Daoy (cell line): Measurements from ENCODE around the gene MBOAT7. TPM values are rescaled to one million over a fixed set of nuclear protein-coding genes. Genes with fewer than 3 reads are reported as not detected.
"Not testable (repeated sequence)": the region's sequence is repeated elsewhere in the genome, so short reads cannot be mapped to it uniquely, and the experiment has no call there.

Experiments
- DNase-seq: peaks from one replicate; pipeline ENCODE4 v3.0.0-alpha.2; 2015; ENCODE audit warnings: low read depth
- total RNA-seq: library from RNA; depleted of rRNA; stranded (reverse); fragments of >200 nt; shearing (Covaris generic); gene quantifications from 2 replicates; pipeline ENCODE4 v1.2.3, GENCODE V29; 2014

The MBOAT7 gene
- total RNA-seq, 1 experiment from 2014 or later, result 74.9 TPM

DNA sequence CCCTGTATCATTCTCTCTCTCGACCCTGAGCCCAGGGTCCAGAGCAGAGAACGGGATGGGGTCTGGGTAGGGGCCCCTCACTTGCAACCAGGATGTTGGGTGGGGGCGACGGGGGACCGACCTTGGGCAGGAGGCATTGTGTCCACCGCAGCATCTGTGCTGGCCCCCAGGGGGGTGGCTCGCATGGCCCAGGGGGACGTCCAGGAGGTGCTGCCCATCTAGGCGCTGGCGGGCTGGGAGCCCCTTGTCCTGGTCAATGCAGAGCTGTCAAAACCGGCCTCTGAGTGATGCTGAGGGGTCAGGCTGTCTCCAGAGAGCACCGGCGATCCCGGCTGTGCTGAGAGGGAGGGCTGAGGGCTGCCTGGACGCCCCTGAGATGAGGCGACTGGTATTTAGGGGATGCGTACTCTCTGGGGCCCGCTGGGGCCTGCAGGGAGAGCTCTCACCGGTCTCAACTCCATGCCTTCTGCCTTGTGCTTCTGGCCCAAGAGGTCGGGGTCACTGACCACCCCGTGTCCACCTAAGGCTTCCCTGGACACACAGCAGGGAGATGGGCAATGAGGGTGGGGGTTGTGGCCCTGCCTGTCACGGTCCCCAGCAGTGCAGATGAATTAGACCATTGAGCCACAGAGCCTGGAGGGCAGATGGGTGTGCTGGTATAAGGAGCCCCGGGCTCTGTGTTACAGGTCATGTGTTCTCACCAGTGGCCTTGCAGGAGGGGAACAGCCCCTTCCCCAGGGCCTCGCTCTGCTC is 19.9 kb upstream of the MBOAT7 start:
- peak; percentile 50 for DNase-seq

DNA sequence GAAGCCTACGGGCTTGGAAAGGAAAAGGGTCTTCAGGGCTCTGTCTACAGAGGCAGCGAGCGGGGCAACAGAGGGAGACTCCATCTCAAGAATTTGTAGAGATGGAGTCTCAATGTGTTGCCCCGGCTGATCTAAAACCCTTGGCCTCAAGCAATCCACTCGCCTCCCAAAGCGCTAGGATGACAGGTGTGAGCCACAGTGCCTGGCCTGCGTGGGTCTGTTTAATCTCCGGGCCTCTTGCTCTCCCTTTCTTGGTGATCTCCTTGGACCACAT is 19.3 kb upstream of the MBOAT7 start:
- DNase-seq, result peak; percentile 49

DNA sequence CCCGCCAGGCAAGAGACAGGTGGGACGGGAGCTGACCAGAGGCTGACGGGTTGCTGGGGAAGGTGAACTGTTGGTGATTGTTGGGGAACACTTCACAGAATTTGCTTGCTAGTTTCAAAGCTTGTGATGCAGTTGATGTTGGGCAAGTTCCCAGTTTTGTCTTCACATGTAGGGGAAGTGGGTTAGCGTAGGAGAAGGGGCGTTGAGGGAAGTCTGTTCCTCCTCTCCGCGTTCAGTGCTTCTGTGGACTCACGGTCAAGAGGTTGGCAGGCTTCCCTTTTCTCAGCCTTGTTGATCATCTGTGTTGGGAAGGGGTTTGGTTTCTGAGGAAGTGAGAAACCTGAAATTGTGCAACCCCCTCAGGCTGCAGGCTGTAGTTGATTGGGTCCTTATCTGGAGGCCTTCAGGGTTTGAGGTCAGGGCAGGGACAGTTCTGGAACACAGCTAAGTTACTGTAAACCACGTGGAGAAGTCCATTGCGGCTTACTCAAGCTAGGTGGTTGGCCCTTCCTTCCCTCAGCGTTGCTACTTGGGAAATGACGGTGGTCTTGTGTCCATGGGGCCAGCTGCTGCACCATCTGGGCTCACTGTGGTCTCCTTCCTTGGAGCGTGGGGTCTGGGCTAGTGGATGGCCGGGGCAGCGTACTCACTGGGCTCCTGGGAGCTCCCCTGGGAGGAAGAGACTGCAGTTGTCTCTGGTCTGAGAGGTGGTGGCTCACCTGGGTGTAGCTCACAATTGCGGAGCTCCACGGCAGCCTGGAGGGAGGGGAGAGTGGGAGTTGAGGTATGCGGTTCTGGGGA is 18.8 kb upstream of the MBOAT7 start:
- peak; percentile 49 for DNase-seq

GRCh38 chr19:54207676-54207982 is 18.2 kb upstream of the MBOAT7 start:
- no peak for DNase-seq

DNA sequence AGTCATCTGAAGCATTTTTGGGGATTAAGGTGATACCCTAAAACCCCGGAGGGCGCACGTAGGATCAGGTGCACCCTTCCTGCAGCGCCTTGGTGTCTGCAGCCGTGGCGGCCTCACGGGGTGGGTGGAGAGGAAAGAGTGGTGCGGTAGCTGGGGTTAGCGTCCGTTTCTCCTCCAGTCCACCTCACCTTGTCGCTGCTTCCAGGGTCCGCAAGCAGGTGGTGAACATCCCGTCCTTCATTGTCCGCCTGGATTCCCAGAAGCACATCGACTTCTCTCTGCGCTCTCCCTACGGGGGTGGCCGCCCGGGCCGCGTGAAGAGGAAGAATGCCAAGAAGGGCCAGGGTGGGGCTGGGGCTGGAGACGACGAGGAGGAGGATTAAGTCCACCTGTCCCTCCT is 17.8 kb upstream of the MBOAT7 start:
- DNase-seq, result not testable (repeated sequence)

GRCh38 chr19:54206831-54207177 is 17.4 kb upstream of the MBOAT7 start:
- DNase-seq, result no peak

GRCh38 chr19:54206030-54206830 is 16.9 kb upstream of the MBOAT7 start:
- DNase-seq, result no peak

- DNase-seq, result no peak
Observed at GRCh38 chr19:54204767-54205468, 15.5 kb upstream of the MBOAT7 start.

DNA sequence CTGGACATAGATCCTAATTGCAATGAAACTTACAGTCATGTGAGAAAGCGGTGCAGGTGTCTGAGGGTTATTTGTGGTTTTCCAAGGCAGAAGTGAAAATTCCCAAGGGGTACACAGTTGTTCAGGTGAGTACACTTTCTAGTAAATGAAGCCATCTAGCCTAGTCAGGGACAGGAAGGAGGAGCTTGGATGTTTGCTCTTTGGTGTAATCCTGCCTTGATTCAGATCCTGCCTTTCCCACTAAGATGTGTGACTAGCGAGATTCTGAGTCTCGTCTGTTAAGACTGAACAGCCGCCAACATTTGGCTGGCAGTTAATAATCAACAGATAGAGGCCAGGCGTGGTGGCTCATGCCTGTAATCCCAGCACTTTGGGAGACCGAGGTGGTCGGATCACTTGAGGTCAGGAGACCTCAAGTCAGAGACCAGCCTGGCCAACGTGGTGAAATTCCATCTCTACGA is 13.8 kb upstream of the MBOAT7 start:
- no peak for DNase-seq

DNA sequence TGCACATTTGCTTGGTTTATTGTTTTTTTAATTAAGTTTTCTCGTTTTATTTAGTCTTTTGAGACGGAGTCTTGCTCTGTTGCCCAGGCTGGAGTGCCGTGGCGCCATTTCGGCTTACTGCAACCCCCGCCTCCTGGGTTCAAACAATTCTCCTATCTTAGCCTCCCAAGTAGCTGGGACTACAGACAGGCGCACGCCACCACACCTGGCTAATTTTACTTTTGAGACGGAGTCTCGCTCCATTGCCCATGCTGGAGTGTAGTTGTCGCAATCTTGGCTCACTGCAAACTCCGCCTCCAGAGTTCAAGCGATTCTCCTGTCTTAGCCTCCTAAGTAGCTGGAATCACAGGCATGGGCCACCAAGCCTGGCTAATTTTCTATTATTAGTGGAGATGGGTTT is 12.6 kb upstream of the MBOAT7 start:
- no peak for DNase-seq

GRCh38 chr19:54201172-54201701 is 11.9 kb upstream of the MBOAT7 start:
- no peak for DNase-seq

DNA sequence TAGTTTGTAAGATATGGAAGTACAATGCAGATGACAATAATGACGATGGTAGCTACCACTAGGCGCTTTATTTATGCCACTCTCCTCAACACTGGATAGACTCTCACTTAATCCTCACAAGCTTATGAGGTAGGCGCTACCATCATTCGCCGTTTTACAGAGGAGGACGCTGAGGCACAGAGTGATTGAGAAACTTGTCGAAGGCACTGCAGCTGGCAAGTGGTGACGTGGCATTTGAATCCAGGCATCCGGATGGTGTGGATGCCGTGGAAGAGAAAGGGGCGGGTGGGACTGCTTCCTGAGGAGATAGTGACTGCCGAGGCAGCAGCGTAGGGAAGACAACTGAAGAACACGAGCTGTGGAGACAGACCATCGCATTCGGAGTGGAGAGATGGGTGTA is 10.0 kb upstream of the MBOAT7 start:
- DNase-seq, result no peak

- no peak for DNase-seq
Observed at GRCh38 chr19:54197121-54197520, 7.7 kb upstream of the MBOAT7 start.

- no peak for DNase-seq
Observed at GRCh38 chr19:54196536-54196935, 7.2 kb upstream of the MBOAT7 start.

DNA sequence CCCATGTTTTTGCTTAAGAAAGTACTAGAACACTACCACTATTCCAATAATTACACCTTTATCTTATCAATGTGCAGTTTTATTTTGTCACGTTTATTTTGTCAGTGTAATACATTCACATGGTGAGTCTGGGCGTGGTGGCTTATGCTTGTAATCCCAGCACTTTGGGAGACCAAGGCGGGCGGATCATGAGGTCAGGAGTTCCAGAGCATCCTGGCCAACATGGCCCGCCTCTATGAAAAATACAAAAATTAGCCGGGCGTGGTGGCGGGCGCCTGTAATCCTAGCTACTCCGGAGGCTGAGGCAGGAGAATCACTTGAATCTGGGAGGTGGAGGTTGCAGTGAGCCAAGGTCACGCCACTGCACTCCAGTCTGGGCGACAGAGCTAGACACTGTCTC is 5.1 kb upstream of the MBOAT7 start:
- DNase-seq, result not testable (repeated sequence)

GRCh38 chr19:54193011-54193410 is 3.6 kb upstream of the MBOAT7 start:
- DNase-seq, result no peak

DNA sequence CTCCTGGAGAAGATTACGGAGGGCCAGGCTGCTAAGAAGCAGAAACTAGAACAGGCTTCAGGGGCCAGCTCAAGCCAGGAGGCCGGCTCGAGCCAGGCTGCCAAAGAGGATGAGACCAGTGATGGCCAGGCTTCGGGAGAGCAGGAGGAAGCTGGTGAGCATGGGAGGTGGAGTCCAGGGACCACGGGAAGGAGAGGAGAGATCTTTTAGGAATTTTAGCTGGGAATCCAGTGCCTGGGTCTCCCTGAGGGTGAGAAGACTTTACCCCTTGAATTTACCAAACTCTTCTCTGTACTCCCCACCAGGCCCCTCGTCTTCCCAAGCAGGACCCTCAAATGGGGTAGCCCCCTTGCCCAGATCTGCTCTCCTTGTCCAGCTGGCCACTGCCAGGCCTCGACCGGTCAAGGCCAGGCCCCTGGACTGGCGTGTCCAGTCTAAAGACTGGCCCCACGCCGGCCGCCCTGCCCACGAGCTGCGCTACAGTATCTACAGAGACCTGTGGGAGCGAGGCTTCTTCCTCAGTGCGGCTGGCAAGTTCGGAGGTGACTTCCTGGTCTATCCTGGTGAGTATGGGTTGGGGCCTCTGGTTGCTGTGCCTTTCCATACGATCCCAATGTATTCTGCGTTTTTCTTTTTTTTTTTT is 2.6 kb upstream of the MBOAT7 start:
- DNase-seq, result no peak

GRCh38 chr19:54191011-54191810 is 1.8 kb upstream of the MBOAT7 start, which contains the start of gene TSEN34:
Gene TSEN34 (plus strand): TSS chr19:54191308. CDS start chr19:54191365, 57 bp downstream.
- DNase-seq, result peak; percentile 89

DNA sequence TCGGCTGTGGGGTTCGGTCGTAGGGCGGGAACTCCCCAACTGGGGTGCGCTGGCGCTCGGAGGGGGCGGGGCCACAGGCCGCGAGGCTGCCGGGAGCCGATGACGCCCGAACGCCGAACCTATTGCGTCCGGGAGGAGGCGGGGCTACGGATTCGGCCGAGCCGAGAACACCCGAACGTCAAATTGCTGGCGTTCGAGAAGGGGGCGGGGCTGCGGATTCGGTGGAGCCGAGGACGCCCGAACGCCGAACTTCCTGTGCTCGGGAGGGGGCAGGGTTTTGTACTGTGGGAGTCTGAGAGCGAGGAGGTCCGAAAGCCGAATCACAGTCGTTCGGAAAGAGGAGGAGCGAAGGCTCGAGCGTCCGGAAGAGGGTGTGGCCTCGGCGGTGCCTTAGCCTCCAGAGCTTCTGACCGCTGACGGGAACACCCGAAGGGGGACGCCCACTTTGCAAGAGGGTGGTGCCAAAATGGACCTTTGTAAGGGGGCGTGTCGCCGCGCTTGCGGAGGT is 1.2 kb upstream of the MBOAT7 start:
- DNase-seq, result peak; percentile 99
